ENCODE data around the gene GALNT14.

DNA sequence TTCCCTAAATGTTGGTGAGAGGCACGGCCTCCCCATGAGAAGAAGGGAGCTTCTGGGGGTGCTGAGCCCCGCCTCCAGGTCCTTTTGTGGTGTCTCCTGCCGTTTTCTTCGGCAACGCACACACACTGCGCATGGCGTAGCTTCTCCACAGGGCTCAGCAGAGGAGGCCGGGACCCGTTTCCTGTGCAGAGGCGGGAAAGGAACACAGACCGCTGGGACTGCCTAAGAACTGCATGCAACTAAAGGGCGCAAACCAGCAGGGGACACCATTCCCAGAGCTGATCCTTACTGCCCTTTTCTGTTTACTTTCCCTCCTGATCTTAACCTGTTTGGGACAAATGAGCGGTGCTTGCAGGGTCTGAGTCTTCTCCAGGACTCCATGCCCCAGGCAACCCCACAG lies 240.7 kb downstream of the GALNT14 start:
- TF ChIP-seq, protein P1, sequence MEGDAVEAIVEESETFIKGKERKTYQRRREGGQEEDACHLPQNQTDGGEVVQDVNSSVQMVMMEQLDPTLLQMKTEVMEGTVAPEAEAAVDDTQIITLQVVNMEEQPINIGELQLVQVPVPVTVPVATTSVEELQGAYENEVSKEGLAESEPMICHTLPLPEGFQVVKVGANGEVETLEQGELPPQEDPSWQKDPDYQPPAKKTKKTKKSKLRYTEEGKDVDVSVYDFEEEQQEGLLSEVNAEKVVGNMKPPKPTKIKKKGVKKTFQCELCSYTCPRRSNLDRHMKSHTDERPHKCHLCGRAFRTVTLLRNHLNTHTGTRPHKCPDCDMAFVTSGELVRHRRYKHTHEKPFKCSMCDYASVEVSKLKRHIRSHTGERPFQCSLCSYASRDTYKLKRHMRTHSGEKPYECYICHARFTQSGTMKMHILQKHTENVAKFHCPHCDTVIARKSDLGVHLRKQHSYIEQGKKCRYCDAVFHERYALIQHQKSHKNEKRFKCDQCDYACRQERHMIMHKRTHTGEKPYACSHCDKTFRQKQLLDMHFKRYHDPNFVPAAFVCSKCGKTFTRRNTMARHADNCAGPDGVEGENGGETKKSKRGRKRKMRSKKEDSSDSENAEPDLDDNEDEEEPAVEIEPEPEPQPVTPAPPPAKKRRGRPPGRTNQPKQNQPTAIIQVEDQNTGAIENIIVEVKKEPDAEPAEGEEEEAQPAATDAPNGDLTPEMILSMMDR (IDR thresholded peaks at IDR 0.05 in 2 of 3, conservative IDR thresholded peaks at IDR 0.05 in 1 of 3; ENCODE audit: control insufficient read depth in 2 of 3, extremely low read depth in 1 of 3, insufficient read depth in 1 of 3, low read depth in 3 of 3, low read length in 3 of 3) = no peak
- TF ChIP-seq POLR2A (IDR thresholded peaks at IDR 0.05; ENCODE audit: low read depth, low read length) (no peak), NR2C2 (IDR thresholded peaks at IDR 0.05; ENCODE audit: borderline replicate concordance, control insufficient read depth, insufficient read length, low read depth) (no peak), RFX5 (IDR thresholded peaks at IDR 0.05; ENCODE audit: low read depth, low read length) (no peak), PRDM15 (CRISPR knock-in tag; IDR thresholded peaks at IDR 0.05) (no peak), CUX1 (IDR thresholded peaks at IDR 0.05; ENCODE audit: insufficient replicate concordance, low read depth, low read length) (no peak), YBX1 (IDR thresholded peaks at IDR 0.05) (no peak), REST (IDR thresholded peaks at IDR 0.05; ENCODE audit: low read depth, low read length) (no peak), TAF1 (IDR thresholded peaks at IDR 0.05; ENCODE audit: borderline replicate concordance, low read depth, low read length) (no peak), ZSCAN29 (IDR thresholded peaks at IDR 0.05) (no peak)
- TF ChIP-seq, protein P2, sequence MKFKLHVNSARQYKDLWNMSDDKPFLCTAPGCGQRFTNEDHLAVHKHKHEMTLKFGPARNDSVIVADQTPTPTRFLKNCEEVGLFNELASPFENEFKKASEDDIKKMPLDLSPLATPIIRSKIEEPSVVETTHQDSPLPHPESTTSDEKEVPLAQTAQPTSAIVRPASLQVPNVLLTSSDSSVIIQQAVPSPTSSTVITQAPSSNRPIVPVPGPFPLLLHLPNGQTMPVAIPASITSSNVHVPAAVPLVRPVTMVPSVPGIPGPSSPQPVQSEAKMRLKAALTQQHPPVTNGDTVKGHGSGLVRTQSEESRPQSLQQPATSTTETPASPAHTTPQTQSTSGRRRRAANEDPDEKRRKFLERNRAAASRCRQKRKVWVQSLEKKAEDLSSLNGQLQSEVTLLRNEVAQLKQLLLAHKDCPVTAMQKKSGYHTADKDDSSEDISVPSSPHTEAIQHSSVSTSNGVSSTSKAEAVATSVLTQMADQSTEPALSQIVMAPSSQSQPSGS (IDR thresholded peaks at IDR 0.05; ENCODE audit: low read length) = no peak
